HAP-1 (cell line): ENCODE results near the gene SNX6.
"Not testable (repeated sequence)": the region's sequence is repeated elsewhere in the genome, so short reads cannot be mapped to it uniquely, and the experiment has no call there.

Experiments used
- DNase-seq, 2 experiments: peaks; one replicate each; pipeline ENCODE4 v3.0.0-alpha.2; 2016 to 2020; ENCODE audit warnings: low spot score in 2 of 2
- H3K27me3 ChIP-seq: fragments of 250-450 bp; sonication (Bioruptor Pico); 2 replicates; pipeline ENCODE4 v1.5.1; 2020; ENCODE audit warnings: low read depth, mild to moderate bottlenecking, moderate library complexity
- H3K36me3 ChIP-seq: fragments of 250-450 bp; sonication (Bioruptor Pico); replicated peaks from 2 replicates; pipeline ENCODE4 v1.5.1; 2020; ENCODE audit warnings: mild to moderate bottlenecking
- H3K4me1 ChIP-seq: fragments of 250-450 bp; sonication (Bioruptor Pico); 2 replicates; pipeline ENCODE4 v1.5.1; 2020; ENCODE audit warnings: mild to moderate bottlenecking
- H3K4me3 ChIP-seq: fragments of 250-450 bp; sonication (Bioruptor Pico); 2 replicates; pipeline ENCODE4 v1.5.1; 2020; ENCODE audit warnings: mild to moderate bottlenecking, moderate library complexity
- H3K9me3 ChIP-seq: fragments of 250-450 bp; sonication (Bioruptor Pico); 2 replicates; pipeline ENCODE4 v1.5.1; 2020; ENCODE audit warnings: mild to moderate bottlenecking, moderate library complexity
- in situ Hi-C: fragments of 300-500 bp; cut with MboI; formaldehyde crosslinking; loops from 3 replicates; pipeline ENCODE4 v1.14.3; 2020; ENCODE audit warnings: low sequenced_read_pairs, inconsistent platforms, mixed read lengths

SNX6 gene

GRCh38 chr14:34571771-34572170 lies 58.2 kb downstream of the SNX6 start:
- H3K4me3 ChIP-seq: no peak overlapping the region
- H3K9me3 ChIP-seq: no peaks in the 10 kb centered on the region
- no peak for DNase-seq
- in situ Hi-C loops: loop anchor here (25.0 kb wide), 1 partner anchor 841 kb away; the partner anchor contains the start of gene NFKBIA
- no peaks in the 10 kb centered on the region for H3K4me1 ChIP-seq
- H3K27me3 ChIP-seq: no peaks in the 10 kb centered on the region
- H3K36me3 ChIP-seq: peaks cover 52% of the 10 kb centered on the region

GRCh38 chr14:34569750-34570149 lies 60.2 kb downstream of the SNX6 start:
- no peak for DNase-seq
- in situ Hi-C loops: loop anchor here (25.0 kb wide), 1 partner anchor 843 kb away; the partner anchor contains the start of gene NFKBIA
- no peak overlapping the region for H3K4me3 ChIP-seq
- H3K4me1 ChIP-seq: no peaks in the 10 kb centered on the region
- peaks cover 53% of the 10 kb centered on the region for H3K36me3 ChIP-seq
- no peaks in the 10 kb centered on the region for H3K27me3 ChIP-seq
- H3K9me3 ChIP-seq: no peaks in the 10 kb centered on the region

- in situ Hi-C loops: loop anchor here (25.0 kb wide), 1 partner anchor 843 kb away; the partner anchor contains the start of gene NFKBIA
- peaks cover 61% of the 10 kb centered on the region for H3K36me3 ChIP-seq
Observed at GRCh38 chr14:34568803-34569202, 61.1 kb downstream of the SNX6 start.

GRCh38 chr14:34562776-34563150 lies 67.2 kb downstream of the SNX6 start:
- in situ Hi-C loops: loop anchor here (25.0 kb wide), 1 partner anchor 850 kb away; the partner anchor contains the start of gene NFKBIA
- Histone ChIP-seq H3K36me3 (peaks cover 38% of the 10 kb centered on the region), H3K27me3 (no peaks in the 10 kb centered on the region), H3K9me3 (no peaks in the 10 kb centered on the region), H3K4me1 (no peaks in the 10 kb centered on the region), H3K4me3 (no peak overlapping the region)
- DNase-seq: no peak

More at GRCh38 chr14:34568803-34569202, 61.1 kb downstream of the SNX6 start:
- H3K4me3 ChIP-seq: no peak overlapping the region
- no peaks in the 10 kb centered on the region for H3K27me3 ChIP-seq
- no peak for DNase-seq
- no peaks in the 10 kb centered on the region for H3K4me1 ChIP-seq
- H3K9me3 ChIP-seq: no peaks in the 10 kb centered on the region

- H3K9me3 ChIP-seq, DNase-seq, H3K27me3 ChIP-seq, H3K4me3 ChIP-seq, H3K4me1 ChIP-seq: not testable (repeated sequence)
- in situ Hi-C loops: loop anchor here (25.0 kb wide), 1 partner anchor 850 kb away; the partner anchor contains the start of gene NFKBIA
- H3K36me3 ChIP-seq: peaks cover 32% of the 10 kb centered on the region
Observed at GRCh38 chr14:34562037-34562775, 67.7 kb downstream of the SNX6 start.

GRCh38 chr14:34556498-34556829 lies 73.5 kb downstream of the SNX6 start:
- in situ Hi-C loops: loop anchor here (25.0 kb wide), 1 partner anchor 856 kb away; the partner anchor contains the start of gene NFKBIA
- not testable (repeated sequence) for H3K4me1 ChIP-seq, H3K4me3 ChIP-seq, H3K36me3 ChIP-seq, H3K27me3 ChIP-seq, DNase-seq, H3K9me3 ChIP-seq

- not testable (repeated sequence) for H3K4me1 ChIP-seq, H3K9me3 ChIP-seq, H3K4me3 ChIP-seq, H3K36me3 ChIP-seq, DNase-seq, H3K27me3 ChIP-seq
- in situ Hi-C loops: loop anchor here (25.0 kb wide), 1 partner anchor 856 kb away; the partner anchor contains the start of gene NFKBIA
Observed at GRCh38 chr14:34555583-34556497, 74.1 kb downstream of the SNX6 start.

- peak overlapping the region; percentile 6; the same call in 1 of the 2 replicates for H3K4me3 ChIP-seq
- H3K36me3 ChIP-seq: no peaks in the 10 kb centered on the region
- in situ Hi-C loops: loop anchor here (25.0 kb wide), 1 partner anchor 858 kb away; the partner anchor contains the start of gene NFKBIA
- DNase-seq: peak; percentile 30 to 45
- H3K9me3 ChIP-seq: no peaks in the 10 kb centered on the region
- H3K4me1 ChIP-seq: peaks cover 7% of the 10 kb centered on the region
- H3K27me3 ChIP-seq: no peaks in the 10 kb centered on the region
Observed at GRCh38 chr14:34554540-34555250, 75.3 kb downstream of the SNX6 start.

- H3K36me3 ChIP-seq, H3K27me3 ChIP-seq, in situ Hi-C loops, DNase-seq, H3K9me3 ChIP-seq, H3K4me3 ChIP-seq, H3K4me1 ChIP-seq: not testable (repeated sequence)
Observed at GRCh38 chr14:34549276-34549966, 80.5 kb downstream of the SNX6 start.

- in situ Hi-C loops: no loop called here
- peaks cover 2% of the 10 kb centered on the region; the same call in 1 of the 2 replicates for H3K4me1 ChIP-seq
- no peaks in the 10 kb centered on the region for H3K9me3 ChIP-seq
- no peaks in the 10 kb centered on the region for H3K27me3 ChIP-seq
- H3K36me3 ChIP-seq: no peaks in the 10 kb centered on the region
- H3K4me3 ChIP-seq: no peak overlapping the region
- DNase-seq: peak in 1 of 2 experiments; percentile 21
Observed at GRCh38 chr14:34548472-34548981, 81.4 kb downstream of the SNX6 start.

GRCh38 chr14:34547136-34547520 lies 82.8 kb downstream of the SNX6 start:
- H3K4me1 ChIP-seq, H3K27me3 ChIP-seq, in situ Hi-C loops, H3K36me3 ChIP-seq, H3K9me3 ChIP-seq, H3K4me3 ChIP-seq, DNase-seq: not testable (repeated sequence)

- H3K9me3 ChIP-seq, H3K4me3 ChIP-seq, in situ Hi-C loops, H3K27me3 ChIP-seq, DNase-seq, H3K36me3 ChIP-seq, H3K4me1 ChIP-seq: not testable (repeated sequence)
Observed at GRCh38 chr14:34546272-34547135, 83.4 kb downstream of the SNX6 start.
